Measurements from ENCODE around the gene INTS3.

- TF ChIP-seq NFIC (IDR thresholded peaks at IDR 0.05; ENCODE audit: low read depth, low read length): no peak
- TF ChIP-seq POLR2A (IDR thresholded peaks at IDR 0.05; ENCODE audit: low read depth, low read length): no peak
- TF ChIP-seq CTCF (IDR thresholded peaks at IDR 0.05 in 2 of 3, conservative IDR thresholded peaks at IDR 0.05 in 1 of 3; ENCODE audit: control insufficient read depth in 2 of 3, extremely low read depth in 1 of 3, insufficient read depth in 1 of 3, low read depth in 3 of 3, low read length in 3 of 3): no peak
- no peak for TF ChIP-seq EP300 (IDR thresholded peaks at IDR 0.05; ENCODE audit: borderline replicate concordance in 1 of 2, control insufficient read depth in 1 of 2, low read depth in 2 of 2, low read length in 2 of 2)
- no peak for TF ChIP-seq POLR2AphosphoS5 (IDR thresholded peaks at IDR 0.05; ENCODE audit: low read length)
- TF ChIP-seq BCL11A (IDR thresholded peaks at IDR 0.05; ENCODE audit: low read depth, low read length): no peak
Observed at GRCh38 chr1:153754266-153754665, 26.4 kb downstream of the INTS3 start.

All from GM12878 (cell line).